GM12872 (cell line): ENCODE measurements around the gene MACROD2.

ENCODE experiments used
- TF ChIP-seq, protein P1 (sequence below): IDR thresholded peaks from 3 replicates; pipeline ENCODE4 v1.5.1; 2011; ENCODE audit warnings: low read depth, mild to moderate bottlenecking, low read length, moderate library complexity; ENCODE audit not compliant: insufficient read depth

The MACROD2 gene

DNA sequence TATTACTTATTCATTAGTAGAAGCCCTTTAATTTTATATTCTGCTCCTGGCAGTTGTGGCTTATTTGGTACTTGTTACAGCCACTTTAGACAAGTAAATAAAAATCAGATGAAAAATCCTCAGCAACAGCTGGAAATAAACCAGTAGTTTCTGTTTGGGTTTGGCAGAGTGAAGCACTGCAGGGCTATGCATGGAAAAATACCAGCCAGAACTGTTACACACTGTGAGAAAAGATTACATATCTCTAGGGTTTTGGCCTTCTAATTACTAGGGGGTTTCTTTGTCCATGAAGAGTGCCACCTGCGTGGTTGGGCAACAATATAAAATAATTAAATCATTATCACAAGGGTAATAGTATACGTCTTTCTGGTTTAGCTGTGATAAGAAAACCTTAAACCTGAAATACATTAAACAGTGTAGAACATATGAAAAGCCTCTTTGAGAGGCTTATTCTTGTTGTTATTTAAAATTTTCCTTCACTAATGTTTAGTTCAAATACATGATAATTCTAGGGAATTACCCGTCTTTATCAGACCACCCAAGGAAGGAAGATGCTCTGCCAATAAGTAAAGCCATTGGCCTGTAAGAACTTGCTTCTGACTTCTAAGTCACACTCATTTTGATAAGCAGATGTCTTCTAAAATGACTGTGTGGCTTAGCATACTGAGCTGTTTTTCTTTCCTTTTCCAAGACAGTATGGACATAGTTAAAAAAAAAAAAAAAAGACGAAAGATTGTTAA is 662.1 kb downstream of the MACROD2 start:
- TF ChIP-seq, protein P1, sequence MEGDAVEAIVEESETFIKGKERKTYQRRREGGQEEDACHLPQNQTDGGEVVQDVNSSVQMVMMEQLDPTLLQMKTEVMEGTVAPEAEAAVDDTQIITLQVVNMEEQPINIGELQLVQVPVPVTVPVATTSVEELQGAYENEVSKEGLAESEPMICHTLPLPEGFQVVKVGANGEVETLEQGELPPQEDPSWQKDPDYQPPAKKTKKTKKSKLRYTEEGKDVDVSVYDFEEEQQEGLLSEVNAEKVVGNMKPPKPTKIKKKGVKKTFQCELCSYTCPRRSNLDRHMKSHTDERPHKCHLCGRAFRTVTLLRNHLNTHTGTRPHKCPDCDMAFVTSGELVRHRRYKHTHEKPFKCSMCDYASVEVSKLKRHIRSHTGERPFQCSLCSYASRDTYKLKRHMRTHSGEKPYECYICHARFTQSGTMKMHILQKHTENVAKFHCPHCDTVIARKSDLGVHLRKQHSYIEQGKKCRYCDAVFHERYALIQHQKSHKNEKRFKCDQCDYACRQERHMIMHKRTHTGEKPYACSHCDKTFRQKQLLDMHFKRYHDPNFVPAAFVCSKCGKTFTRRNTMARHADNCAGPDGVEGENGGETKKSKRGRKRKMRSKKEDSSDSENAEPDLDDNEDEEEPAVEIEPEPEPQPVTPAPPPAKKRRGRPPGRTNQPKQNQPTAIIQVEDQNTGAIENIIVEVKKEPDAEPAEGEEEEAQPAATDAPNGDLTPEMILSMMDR, result no peak

GRCh38 chr20:14664101-14664500 is 668.8 kb downstream of the MACROD2 start:
- TF ChIP-seq, protein P1, result no peak

DNA sequence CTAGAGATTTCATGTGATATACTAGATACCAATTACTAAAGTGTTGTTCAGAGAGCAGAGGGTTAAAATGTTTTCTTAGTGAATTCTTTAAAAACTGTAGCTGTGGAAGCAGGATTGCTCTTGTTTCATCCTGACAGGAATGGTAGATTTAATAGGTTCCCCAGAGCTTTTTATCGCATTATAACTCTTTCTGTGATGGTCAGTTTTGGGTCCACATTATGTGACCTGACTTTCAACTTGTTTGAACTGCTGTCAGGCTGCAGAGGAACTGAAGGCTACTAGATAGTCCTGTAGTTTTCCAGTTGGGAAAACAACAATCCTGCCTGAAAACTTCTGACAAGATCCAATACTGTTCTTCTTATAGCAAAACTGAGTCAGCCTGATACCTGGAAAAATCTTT is 671.4 kb downstream of the MACROD2 start:
- TF ChIP-seq, protein P1, result no peak

GRCh38 chr20:14667226-14667625 is 671.9 kb downstream of the MACROD2 start:
- TF ChIP-seq, protein P1, result no peak

GRCh38 chr20:14672066-14672465 is 676.8 kb downstream of the MACROD2 start:
- TF ChIP-seq, protein P1, result no peak

GRCh38 chr20:14673164-14673563 is 677.8 kb downstream of the MACROD2 start:
- TF ChIP-seq, protein P1, result no peak

- TF ChIP-seq, protein P1, result no peak
Observed at GRCh38 chr20:14677455-14677854, 682.1 kb downstream of the MACROD2 start.

DNA sequence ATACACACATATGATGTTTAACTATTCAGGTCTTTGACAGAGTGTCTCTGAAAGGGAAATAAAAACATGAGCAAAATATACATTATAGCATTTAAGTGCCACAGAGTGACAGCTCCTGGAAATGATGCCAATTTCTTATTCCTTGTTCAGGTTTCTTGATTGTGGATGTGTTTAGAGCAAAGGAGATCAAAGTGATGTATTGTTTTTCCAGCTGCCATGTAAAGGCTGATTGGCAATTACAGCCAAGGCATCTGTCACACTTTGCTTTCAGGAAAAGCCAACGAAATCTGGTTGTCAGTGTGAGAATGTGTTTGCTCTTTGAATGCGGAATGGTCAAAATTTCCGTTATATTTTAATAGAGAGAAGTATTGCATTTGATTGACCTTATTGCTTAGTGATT is 689.9 kb downstream of the MACROD2 start:
- TF ChIP-seq, protein P1, result no peak
